B cell (primary cell): ENCODE results near the gene ELOA2.
"Not testable (repeated sequence)": the region's sequence is repeated elsewhere in the genome, so short reads cannot be mapped to it uniquely, and the experiment has no call there.

Experiments
- CTCF ChIP-seq: fragments of 200-600 bp; IDR thresholded peaks from one replicate; pipeline ENCODE4 v1.8.0; 2022; ENCODE audit warnings: antibody characterized with exemption, mild to moderate bottlenecking
- EZH2 ChIP-seq: IDR thresholded peaks from 2 replicates; pipeline ENCODE4 v1.6.1; 2012; ENCODE audit warnings: borderline replicate concordance, low read depth, mild to moderate bottlenecking, moderate library complexity, low read length; ENCODE audit not compliant: insufficient read depth, poor library complexity, severe bottlenecking

- not testable (repeated sequence) for TF ChIP-seq EZH2, CTCF
Measured at GRCh38 chr18:47025557-47026174, 9.8 kb downstream of the ELOA2 start.
